ENCODE data around the gene GABRG3. TPM values are rescaled to one million over a fixed set of nuclear protein-coding genes. Genes with fewer than 3 reads are reported as not detected.

GABRG3 gene
- total and polyA plus RNA-seq, 10 of the 15 experiments (the other 5 are each of a cell fraction or from before 2014, with no cell fraction given), result 0.15 TPM; not detected in 9

GRCh38 chr15:27545494-27546255, 574.7 kb downstream of the GABRG3 start:
- Histone ChIP-seq H2AFZ (ENCODE audit: control insufficient read depth, low read depth, low read length) (no peak overlapping the region), H3K27ac (ENCODE audit: control insufficient read depth, insufficient read depth) (no peak overlapping the region), H3K9me3 (replicated peaks; ENCODE audit: control insufficient read depth, insufficient read depth, low read length) (no peaks in the 10 kb centered on the region; the same call in 2 of the 3 replicates), H3K4me2 (ENCODE audit: control insufficient read depth, insufficient read depth) (no peak overlapping the region), H3K27me3 (replicated peaks in 1 of 2; ENCODE audit: control insufficient read depth in 2 of 2, insufficient read depth in 2 of 2, low read length in 1 of 2) (no peaks in the 10 kb centered on the region), H4K20me1 (ENCODE audit: control insufficient read depth, insufficient read depth) (no peaks in the 10 kb centered on the region), H3K4me3 (no peak overlapping the region), H3K4me1 (ENCODE audit: control insufficient read depth, insufficient read depth, low read length) (no peaks in the 10 kb centered on the region), H3K79me2 (ENCODE audit: control insufficient read depth, insufficient read depth, low read length) (no peaks in the 10 kb centered on the region), H3K36me3 (ENCODE audit: control insufficient read depth in 2 of 2, insufficient read depth in 2 of 2, low read length in 1 of 2) (no peaks in the 10 kb centered on the region), H3K9ac (ENCODE audit: control insufficient read depth, insufficient read depth, low read length) (no peak overlapping the region)
- CTCF ChIA-PET, result no interaction called here
- intact Hi-C loops (cut with micrococcal nuclease; ENCODE audit: unreplicated experiment), result no loop called here
- SMC1A ChIA-PET (ENCODE audit: uncharacterized antibody, unreplicated experiment), result no interaction called here
- RAD21 ChIA-PET (ENCODE audit: unreplicated experiment), result no interaction called here
- 11% methylated on average over 8 of the region's 8 CpGs for WGBS (ENCODE audit: insufficient coverage, insufficient replicate concordance, low lambda C conversion rate, missing lambda C conversion rate)
- in situ Hi-C loops (cut with MboI), result no loop called here
- no peak for FAIRE-seq
- TF ChIP-seq STAT1 (conservative IDR thresholded peaks at IDR 0.05) (no peak), CEBPB (IDR thresholded peaks at IDR 0.05; ENCODE audit: borderline replicate concordance in 1 of 2, low read depth in 2 of 2, low read length in 2 of 2) (no peak), RB1 (IDR thresholded peaks at IDR 0.05; ENCODE audit: borderline replicate concordance) (no peak), RAD21 (IDR thresholded peaks at IDR 0.05; ENCODE audit: insufficient read depth, low read depth, low read length) (no peak), NKRF (conservative IDR thresholded peaks at IDR 0.05) (no peak), TBL1XR1 (IDR thresholded peaks at IDR 0.05; ENCODE audit: low read depth, low read length) (no peak), SP1 (IDR thresholded peaks at IDR 0.05; ENCODE audit: low read depth, low read length) (no peak), RUNX3 (IDR thresholded peaks at IDR 0.05; ENCODE audit: low read length) (no peak), ZBTB4 (CRISPR knock-in tag; IDR thresholded peaks at IDR 0.05) (no peak), BHLHE40 (IDR thresholded peaks at IDR 0.05; ENCODE audit: borderline replicate concordance in 1 of 2, low read depth in 2 of 2, low read length in 1 of 2) (no peak)
- DNase-seq (ENCODE audit: low read depth, low spot score), result no peak
- POLR2A ChIA-PET, result no interaction called here
- ATAC-seq, result no peak
- no TSS peak for BruUV-seq (replicated peaks)
